ENCODE results near the gene CASZ1.

CASZ1 gene

GRCh38 chr1:10648689-10649516, 147.5 kb downstream of the CASZ1 start:
- no peak for DNase-seq

- DNase-seq: no peak
These were observed 148.9 kb downstream of the CASZ1 start for GRCh38 chr1:10647414-10648170.

- DNase-seq: no peak
These were observed 150.0 kb downstream of the CASZ1 start for GRCh38 chr1:10646347-10646861.

- DNase-seq: peak; percentile 32 to 38
These were observed 151.9 kb downstream of the CASZ1 start for GRCh38 chr1:10644307-10645128.

- DNase-seq: no peak
These were observed 152.7 kb downstream of the CASZ1 start for GRCh38 chr1:10643607-10644306.

- DNase-seq: no peak
These were observed 153.9 kb downstream of the CASZ1 start for GRCh38 chr1:10642403-10643080.

- DNase-seq: no peak
These were observed 154.5 kb downstream of the CASZ1 start for GRCh38 chr1:10641976-10642375.

GRCh38 chr1:10640843-10641553, 155.4 kb downstream of the CASZ1 start:
- DNase-seq: no peak

- DNase-seq: no peak
These were observed 156.5 kb downstream of the CASZ1 start for GRCh38 chr1:10639775-10640578.

- DNase-seq: no peak
These were observed 157.3 kb downstream of the CASZ1 start for GRCh38 chr1:10639011-10639774.

- DNase-seq: peak in 1 of 2 experiments; percentile 25
These were observed 157.9 kb downstream of the CASZ1 start for GRCh38 chr1:10638559-10639005.

- DNase-seq: peak in 1 of 2 experiments; percentile 30
These were observed 158.4 kb downstream of the CASZ1 start for GRCh38 chr1:10637834-10638558.

- DNase-seq: no peak
These were observed 159.0 kb downstream of the CASZ1 start for GRCh38 chr1:10637400-10637799.

GRCh38 chr1:10635992-10636391, 160.5 kb downstream of the CASZ1 start:
- DNase-seq: no peak

GRCh38 chr1:10635085-10635896, 161.2 kb downstream of the CASZ1 start:
- no peak for DNase-seq

- no peak for DNase-seq
These were observed 161.9 kb downstream of the CASZ1 start for GRCh38 chr1:10634428-10635084.

- DNase-seq: no peak
These were observed 162.4 kb downstream of the CASZ1 start for GRCh38 chr1:10634075-10634427.
